SIG-M5 treated with dmso at 0.1 percent for 504 hours (cell line): Measurements from ENCODE around the gene EXOC2.
"Not testable (repeated sequence)": the region's sequence is repeated elsewhere in the genome, so short reads cannot be mapped to it uniquely, and the experiment has no call there.

Experiments
- DNase-seq: peaks from one replicate; lab custom pipeline; 2025; ENCODE audit not compliant: unreplicated experiment; lab: John Stamatoyannopoulos, UW

Gene EXOC2

DNA sequence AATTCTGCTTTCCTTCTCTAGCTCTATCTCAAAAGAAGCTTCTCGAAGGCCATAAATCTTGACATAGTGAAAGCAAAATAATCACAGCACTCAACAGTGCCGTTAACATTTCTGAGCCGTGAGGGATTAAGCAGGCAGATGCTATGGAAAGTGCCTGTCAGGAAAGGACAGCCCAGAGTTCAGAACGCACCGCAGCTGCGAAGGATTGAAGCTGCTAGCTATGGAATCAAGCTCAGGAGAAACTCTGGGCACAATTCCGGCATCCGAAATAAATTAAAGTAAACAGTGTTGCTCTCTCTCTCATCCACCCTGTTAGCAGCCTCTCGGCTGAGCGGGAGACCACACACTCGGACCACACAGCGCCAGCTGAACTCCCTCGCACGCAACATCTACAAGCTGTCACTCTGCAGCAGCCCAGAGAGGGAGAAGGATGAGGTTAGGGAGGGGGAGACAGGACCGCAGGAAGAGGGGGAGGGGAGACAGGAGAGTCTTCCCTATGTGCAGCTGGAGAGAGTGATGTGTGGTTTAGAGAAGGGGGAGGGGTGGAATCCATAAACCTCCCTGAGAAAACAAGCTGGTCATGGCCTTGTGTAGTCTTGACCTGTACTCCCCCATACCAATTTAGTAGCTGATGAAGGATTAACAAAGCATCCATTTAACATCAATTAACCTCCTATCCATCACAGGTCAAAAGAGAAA lies 9.0 kb downstream of the EXOC2 start:
- no peak for DNase-seq

DNA sequence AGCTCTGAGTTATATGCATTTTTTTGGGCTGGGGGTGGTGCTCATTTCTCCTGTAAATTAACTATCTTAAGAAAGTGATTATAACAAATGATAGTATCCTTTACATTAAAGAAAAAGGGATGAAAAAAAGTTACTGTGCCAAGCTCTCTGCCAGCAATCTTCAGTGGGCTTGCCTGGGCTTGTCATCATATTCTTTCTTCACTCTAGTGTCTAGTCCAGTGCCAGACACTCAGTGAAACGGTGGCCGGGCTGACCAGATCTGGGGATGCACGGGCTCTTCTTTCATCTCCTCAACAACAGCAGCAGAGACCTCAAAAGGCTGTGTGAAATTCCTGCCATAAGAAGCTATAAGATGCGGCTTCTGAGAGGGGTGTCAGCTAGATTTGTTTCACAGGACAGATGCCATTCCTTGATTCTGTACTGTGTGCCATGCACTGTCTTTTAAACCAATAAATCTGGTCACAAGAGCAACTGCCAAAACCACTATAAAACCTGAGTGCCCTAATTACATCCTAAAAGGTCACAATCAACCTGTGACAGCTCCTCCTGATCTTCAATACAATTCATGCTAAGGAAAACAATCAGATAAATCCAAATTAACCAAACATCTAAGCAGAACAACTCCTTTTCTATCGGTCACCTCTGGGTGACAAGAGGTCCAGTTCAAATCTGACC lies 12.1 kb downstream of the EXOC2 start:
- no peak for DNase-seq

DNA sequence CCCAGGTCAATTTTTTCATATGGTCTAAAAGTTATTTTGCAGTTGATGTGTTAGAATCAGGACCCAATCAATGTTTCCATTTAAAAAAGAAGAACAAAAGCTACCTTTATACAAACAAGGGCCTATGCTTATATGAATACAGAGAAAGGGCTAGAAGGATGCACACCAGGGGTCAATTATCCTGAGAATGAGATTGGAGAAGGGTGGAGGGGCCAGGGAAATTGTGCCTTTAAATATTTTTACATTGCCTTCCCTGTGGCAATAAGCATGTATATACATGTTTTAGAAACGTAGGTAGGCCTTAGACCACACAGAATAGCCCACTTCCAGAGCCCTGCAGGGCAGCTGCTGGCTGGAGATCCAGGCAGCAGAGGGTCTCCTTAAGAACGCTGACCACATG lies 12.7 kb downstream of the EXOC2 start:
- DNase-seq, result no peak

DNA sequence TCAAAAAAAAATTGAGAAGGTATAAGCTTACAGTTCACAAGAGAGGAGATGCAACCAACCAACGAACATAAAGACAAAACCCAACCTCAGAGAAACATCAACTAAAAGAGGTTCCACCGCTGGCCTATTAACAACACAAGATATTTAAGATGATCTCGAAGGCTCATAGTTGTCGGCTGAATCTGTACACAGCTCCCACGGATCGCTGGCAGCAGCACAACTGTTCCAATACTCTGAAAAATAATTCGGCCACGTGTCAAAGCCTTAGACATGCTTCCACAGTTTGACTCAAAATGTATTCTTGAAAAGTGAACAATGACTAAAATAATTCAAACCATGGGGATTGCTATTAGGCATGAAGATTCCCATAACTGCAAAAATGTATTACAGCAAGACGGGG lies 13.7 kb downstream of the EXOC2 start:
- DNase-seq, result no peak

DNA sequence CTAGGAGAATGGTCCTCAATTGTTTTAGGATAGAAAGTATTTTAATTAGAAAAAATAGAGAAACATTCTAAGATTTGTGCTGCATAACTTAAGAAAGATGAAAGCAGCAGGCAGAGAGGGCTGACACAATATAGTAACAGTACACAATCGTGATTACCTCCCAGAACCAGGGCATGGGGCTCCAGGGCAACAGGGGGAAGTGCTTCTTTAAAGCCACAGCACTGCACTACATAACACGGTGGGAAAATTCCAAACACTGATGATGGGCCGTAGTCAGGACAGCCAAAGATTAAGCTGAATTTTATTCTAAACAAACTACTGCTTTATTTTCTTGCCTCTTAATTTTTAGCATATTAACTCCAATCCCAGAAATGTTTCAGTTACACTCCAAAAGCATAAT lies 14.4 kb downstream of the EXOC2 start:
- no peak for DNase-seq

DNA sequence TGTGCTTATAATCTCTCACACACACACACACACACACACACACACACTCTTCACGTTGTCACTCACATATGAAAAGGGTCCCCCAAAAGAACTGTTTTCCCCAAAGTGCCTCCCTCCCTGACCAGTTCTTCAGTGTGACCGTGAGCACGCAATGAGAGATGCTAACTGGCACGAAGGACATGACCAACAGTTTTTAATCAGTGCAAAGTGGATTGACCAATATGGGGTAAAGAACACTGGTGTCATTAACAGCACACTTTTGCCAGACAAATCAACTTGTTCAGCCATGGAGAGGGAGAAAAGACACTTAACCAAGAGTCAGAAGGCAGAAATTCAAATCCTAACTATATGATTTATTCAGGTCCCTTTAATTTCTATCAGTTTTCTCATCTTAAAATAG lies 15.0 kb downstream of the EXOC2 start:
- DNase-seq, result no peak

DNA sequence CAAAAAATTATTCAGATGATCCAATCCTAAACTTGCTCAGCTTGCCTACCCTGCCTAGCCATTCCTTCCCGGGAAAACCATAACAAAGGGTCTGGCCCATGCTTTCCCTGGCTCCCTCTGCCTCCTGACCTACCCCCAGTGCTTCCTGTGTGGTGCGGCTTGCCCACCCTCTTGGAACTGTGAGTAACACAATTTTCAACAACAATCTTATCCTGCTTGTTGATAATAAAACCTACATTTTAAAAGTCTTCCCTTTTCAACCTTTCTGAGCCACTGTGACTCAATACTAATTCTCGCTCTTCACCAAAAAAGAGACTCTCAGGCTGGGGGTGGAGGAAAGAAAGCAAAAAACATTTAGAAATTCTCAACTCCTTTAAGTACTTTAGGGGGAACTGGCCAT lies 18.0 kb downstream of the EXOC2 start:
- no peak for DNase-seq

DNA sequence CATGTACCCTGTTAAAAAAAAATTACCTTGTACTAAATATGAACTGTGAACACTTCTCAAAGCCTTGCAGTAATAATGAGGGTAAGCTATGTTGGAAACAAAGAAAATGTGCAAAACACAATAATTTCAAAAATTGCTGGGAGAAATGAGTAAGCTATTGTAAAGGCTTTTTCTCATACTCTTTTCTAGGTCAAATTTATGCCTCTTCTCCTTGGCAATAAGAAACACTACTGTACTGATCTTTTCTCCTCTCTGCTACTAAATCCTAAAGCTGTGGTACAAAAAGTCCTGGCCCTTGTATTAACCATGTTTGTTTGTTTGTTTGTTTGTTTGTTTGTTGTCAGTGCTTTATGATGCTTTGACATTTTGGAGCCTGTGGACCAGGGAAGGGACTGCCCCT lies 18.5 kb downstream of the EXOC2 start:
- DNase-seq, result no peak

DNA sequence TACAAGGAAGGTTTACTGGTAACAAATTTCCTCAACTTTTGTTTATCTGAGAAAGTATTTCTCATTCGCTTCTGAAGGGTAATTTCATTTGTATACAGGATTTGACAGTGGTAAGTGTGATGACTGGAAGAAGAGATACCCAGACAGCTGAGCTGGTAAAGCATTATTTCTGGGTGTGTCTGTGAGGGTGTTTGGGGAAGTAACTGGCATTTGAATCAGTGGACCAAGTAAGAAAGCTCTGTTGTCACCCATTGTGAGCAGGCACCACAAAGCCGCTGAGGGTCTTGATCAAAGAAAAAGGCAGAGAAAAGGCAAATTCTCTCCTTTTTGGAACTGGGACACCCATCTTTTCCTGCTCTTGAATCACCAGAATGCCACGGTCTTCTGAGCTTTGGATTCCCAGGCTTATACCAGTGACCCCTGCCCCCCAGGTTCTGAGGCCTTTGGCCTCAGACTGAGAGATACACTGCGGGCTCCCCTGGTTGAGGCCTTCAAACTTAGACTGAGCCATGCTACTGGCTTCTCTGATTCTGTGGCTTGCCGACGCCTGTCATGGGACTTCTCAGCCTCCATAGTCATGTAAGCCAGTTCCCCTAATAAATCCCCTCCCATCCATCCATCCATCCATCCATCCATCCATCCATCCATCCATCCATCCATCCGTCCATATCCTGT lies 25.5 kb downstream of the EXOC2 start:
- no peak for DNase-seq

DNA sequence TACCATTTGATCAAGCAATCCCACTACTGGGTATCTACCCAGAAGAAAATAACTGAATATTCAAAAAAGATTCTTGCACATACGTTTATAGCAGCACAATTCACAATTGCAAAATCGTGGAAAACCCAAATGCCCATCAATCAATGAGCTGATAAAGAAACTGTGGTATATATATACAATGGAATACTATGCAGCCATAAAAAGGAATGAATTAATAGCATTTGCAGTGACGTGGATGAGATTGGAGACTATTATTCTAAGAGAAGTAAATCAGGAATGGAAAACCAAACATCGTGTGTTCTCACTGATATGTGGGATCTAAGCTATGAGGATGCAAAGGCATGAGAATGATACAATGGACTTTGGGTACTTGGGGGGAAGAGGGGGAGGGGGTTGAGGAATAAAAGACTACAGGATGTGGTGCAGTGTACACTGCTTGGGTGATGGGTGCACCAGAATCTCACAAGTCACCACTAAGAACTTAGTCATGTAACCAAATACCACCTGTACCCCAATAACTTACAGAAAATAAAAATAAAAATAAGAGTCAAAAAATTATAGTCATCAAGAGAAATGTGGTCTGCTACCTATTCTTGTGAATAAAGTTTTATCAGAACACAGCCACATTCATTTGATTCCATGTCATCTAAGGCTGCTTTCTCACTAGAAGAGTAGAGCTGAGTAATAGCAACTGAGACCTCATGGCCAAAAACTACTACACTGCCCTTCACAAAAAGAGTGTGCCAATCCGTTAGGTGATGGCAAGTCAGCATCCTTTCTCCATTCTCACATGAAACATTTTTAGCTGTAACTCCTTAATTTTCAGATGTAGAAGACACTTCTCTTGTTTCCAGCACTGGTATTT lies 27.3 kb downstream of the EXOC2 start:
- DNase-seq, result no peak

DNA sequence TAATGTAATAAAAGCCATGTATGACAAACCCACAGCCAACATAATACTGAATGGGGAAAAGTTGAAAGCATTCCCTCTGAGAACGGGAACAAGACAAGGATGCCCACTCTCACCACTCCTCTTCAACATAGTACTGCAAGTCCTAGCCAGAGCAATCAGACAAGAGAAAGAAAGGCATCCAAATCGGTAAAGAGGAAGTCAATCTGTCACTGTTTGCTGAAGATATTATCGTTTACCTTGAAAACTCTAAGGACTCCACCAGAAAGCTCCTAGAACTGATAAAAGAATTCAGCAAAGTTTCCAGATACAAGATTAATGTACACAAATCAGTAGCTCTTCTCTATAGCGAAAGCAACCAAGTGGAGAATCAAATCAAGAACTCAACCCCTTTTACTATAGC lies 29.2 kb downstream of the EXOC2 start:
- DNase-seq, result not testable (repeated sequence)

DNA sequence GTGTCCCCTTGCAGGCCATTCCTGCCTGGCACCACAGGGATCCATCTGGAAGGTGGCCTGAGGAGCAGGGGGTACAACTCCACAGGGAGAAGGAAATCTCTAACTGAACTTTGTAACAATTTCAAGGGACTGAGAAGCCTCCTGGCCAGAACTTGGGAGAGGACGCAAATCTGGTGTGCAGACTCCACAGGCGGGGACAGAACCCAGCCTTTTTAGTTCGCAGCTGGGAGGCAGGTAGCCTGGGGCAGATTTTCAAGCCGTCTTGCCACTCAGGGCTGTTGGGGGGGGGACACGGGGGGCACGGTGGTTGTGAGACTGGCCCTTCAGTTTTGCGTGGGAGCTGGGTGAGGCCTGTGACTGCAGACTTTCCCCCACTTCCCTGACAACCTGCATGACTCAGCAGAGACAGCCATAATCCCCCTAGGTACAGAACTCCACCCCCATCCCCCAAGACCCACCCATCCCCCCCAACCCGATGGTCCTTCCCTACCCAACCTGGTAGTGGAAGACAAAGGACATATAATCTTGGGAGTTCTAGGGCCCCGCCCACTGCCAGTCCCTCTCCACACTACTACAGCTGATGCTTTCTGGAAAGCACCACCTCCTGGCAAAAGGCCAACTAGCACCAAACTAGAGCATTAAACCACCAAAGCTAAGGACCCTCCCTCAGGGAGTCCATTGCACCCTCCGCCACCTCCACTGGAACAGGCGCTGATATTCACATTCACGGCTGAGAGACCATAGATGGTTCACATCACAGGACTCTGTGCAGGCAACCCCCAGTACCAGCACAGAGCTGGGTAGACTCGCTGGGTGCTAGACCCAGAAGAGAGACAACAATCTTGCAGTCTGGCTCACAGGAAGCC lies 33.0 kb downstream of the EXOC2 start:
- DNase-seq, result no peak

DNA sequence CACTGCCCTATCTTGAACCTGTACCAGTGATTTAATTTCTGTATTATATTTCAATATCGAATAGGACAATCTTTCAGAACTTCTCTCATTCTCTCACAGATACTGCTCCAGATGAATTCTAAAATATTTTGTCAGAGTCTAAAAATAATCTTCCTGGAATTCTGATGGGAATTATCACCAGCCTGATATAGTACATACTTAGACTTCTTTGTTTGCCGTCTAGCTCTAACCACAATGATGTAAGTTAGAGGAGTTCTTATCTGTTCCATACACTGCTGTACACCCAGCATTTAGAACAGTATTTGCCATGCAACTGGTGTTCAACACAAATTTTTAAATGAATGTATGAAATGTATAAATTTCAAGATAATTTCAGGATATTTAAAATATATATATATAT lies 34.7 kb downstream of the EXOC2 start:
- no peak for DNase-seq

DNA sequence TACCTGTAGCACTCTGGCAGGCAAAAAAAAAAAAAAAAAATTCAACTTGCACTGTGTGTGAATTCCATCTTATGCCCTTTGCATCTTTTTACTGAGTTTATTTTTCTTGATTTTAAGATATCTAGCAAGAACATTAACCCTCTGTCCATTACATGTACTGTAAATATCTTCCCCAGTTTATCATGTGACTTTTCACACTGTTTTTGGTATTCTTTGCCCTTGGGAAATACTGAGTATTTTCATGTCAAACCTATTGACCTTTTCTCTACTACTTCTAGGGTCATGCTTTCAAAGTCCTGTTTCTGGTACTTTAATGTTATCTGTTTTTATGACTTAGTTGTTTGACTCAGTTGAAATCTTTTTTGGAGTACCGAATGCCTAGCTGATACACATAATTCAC lies 35.2 kb downstream of the EXOC2 start:
- DNase-seq, result no peak

DNA sequence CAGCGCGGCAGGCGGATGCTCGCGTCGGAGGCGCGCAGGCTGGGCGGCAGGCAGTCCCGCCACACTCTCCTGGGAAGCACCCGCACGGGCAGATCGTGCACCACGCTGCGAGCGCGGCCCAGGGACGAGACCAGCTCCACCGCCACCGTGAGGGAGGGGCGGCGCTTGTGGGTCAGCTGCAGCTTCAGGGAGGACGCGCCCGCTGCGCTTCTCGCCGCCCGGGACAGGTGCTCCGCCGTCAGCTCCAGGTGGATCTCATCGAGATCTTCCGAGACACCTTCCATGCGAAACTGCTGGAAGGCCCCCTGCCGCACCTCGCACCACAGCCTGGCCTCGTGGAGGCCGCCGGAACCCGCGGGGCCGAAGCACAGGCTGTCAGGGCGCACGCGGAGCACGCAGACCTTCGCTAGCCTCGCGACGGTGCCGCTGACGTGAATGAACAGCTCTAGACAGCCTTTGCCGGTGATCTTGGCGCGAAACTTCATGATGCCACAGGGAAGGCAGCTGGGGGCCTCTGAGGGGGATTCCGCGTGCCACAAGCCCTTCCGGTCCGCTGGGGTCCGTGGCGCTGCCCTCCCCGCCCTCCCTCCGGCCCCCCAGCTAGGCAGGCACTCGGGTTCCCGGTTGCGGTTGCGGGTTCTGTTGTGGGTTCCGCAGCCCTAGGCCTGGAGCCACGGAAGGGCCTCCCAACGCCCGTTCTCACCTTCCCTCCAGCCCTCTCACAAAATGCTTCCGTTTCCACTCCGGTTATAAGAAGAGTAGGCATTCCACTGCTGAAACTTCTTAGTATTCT lies 36.3 kb downstream of the EXOC2 start, which contains the start of gene HUS1B:
TSS of gene HUS1B (minus strand) at position 641 of the 793 bp plus-strand sequence. CDS start at position 485, 156 bp downstream.
- no peak for DNase-seq

DNA sequence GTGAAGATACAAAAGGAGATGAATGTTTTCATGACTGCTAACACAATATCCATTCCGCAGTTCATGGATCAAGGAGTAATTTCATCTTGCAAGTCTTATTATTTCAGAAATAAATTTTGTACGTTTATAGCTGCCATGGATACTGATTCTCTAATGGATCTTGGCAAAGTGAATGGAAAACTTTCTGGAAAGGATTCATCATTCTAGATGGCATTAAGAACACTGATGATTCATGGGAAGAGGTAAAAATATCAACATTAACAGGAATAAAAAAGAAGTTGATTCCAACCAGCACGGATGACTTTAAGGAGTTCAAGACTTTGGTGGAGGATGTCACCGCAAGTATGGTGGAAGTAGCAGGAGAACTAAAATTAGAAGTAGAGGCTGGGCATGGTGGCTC lies 38.8 kb downstream of the EXOC2 start:
- no peak for DNase-seq

DNA sequence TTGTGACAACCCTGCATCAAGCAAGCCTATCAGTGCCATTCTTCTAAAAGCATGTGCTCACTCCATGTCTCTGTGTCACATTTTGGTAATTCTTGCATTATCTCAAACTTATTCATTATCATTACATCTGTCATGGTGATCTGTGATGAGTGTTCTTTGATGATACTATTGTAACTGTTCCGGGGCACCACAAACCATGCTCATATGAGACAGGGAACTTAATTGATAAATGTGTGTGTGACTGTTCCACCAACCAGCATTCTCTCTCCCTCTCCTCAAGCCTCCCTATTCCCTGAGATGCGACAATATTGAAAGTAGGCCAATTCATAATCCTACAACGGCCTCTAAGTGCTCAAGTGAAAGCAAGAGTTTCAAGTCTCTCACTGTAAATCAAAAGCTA lies 40.1 kb downstream of the EXOC2 start:
- no peak for DNase-seq

DNA sequence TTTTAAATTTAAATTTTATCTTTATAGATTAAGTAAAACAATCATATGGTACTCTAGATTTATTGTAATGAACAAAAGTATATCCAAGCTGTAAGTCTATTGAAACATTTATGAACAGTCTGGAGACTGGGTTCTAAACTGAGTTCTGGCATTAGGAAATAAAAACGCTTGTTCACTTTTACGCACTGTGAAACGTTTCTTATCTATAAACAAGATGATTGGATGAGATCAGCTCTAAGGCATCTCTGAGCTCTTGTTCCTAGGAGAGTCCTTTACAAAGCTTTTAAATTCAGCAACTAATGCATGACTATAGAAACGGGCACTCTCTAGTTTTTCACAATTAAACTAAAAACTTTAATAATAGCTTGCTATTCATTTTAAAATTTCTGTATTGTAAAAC lies 42.8 kb downstream of the EXOC2 start:
- no peak for DNase-seq

DNA sequence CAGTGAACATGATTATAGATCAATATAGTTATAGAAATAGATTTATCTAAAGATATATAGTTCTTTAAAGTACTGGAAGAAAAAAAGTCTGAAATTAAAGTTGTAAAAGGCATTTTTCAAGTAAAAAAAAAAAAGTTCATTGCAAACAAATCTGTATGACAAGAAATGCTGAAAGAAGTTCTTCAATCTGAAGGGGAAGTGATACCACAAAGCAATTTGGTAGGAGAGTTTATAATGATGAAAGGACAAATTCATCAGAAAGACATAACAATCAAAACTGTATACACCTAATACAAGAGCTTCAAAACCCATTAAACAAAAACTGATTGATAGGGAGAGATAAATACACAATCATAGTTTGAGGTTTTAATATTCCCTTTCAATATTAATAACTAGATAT lies 50.1 kb downstream of the EXOC2 start:
- DNase-seq, result no peak
